Motor neuron (in vitro differentiated cells): ENCODE data around the gene HIF3A. TPM values are rescaled to one million over a fixed set of nuclear protein-coding genes. Genes with fewer than 3 reads are reported as not detected.
A peak's percentile ranks its signal among the peaks of the same experiment; 100 is the strongest.

ENCODE experiments used
- ATAC-seq, 8 experiments: fragments of 200-7000 bp; cut with Tn5 transposase; replicated peaks in 6 of 8; 2 replicates each; pipeline ENCODE4 v1.8.0; 2021; ENCODE audit warnings: mild to moderate bottlenecking in 8 of 8, moderate library complexity in 8 of 8
- H3K27ac ChIP-seq, 2 donors: fragments of 250-450 bp; sonication (Bioruptor Pico); 2 replicates each; pipeline ENCODE4 v1.9.0; 2021; ENCODE audit warnings: antibody characterized with exemption in 2 of 2, mild to moderate bottlenecking in 2 of 2, moderate library complexity in 1 of 2
- H3K4me1 ChIP-seq, 2 donors: fragments of 250-450 bp; sonication (Bioruptor Pico); replicated peaks in 1 of 2; 2 replicates each; pipeline ENCODE4 v1.6.1; 2021; ENCODE audit warnings: antibody characterized with exemption in 2 of 2, mild to moderate bottlenecking in 2 of 2, moderate library complexity in 1 of 2
- H3K4me3 ChIP-seq, 5 donors: fragments of 250-450 bp; sonication (Bioruptor Pico); 2 replicates each; pipeline ENCODE4 v1.9.0; 2021; ENCODE audit warnings: antibody characterized with exemption in 5 of 5, mild to moderate bottlenecking in 5 of 5, moderate library complexity in 4 of 5
- WGBS, 10 experiments: fragments of 450-650 bp; shearing (Covaris generic); methylation state at CpG; one replicate each; pipeline ENCODE4 v1.0.0; 2022; 5-methylcytosine and 5-hydroxymethylcytosine counted together
- in situ Hi-C, 9 experiments: fragments of 400-800 bp; cut with MboI; loops; one replicate each; pipeline ENCODE4 v1.15.0; 2021; ENCODE audit warnings: low sequenced_read_pairs in 9 of 9, low pct_unique_long_range_greater_than_20kb in 2 of 9; ENCODE audit not compliant: unreplicated experiment in 9 of 9
- total RNA-seq, 8 experiments: library from RNA; unstranded; fragments of 300-600 nt; gene quantifications; 2 replicates each; pipeline versions ENCODE4 v1.2.3 to v1.2.4, GENCODE V29; 2022

HIF3A gene
- total RNA-seq, 8 experiments from 2014 or later: 0.36 to 7.9 (median 2.8) TPM

DNA sequence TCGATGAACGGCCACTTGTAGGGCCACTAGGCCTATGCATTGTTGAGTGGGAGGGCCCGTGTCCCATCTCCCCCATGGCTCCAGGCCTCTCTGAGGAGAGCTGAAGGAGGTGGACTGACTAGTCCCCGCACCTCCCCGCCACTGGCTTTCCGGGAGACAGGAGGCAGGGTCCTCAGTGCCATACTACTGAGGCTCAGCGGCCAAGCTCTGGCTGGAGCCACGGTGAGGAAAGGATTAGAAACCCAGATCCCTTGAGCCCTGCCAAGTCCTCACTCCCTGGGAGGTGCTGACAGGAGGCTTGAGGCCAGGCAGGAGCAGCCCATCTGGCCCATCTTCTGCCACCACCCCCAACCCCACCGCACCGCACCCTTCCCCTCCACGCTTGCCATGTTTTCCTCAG lies 87.6 kb downstream of the HIF3A start:
- in situ Hi-C loops: loop anchor here in 2 of 9 experiments (25.0 kb wide), 1 partner anchor 103 kb away; the partner anchor contains the start of gene PNMA8B (in 2 of the 2)
- ATAC-seq: peak in 1 of 8 experiments; percentile 17
- no peak overlapping the region for H3K4me3 ChIP-seq
- 60 to 100% (median 87%) methylated on average over 1 to 6 of the region's 11 CpGs; no CpG with 5 or more reads in 6 of the 10 experiments for WGBS, 10 experiments
- H3K4me1 ChIP-seq: no peaks in the 10 kb centered on the region
- H3K27ac ChIP-seq: no peak overlapping the region

DNA sequence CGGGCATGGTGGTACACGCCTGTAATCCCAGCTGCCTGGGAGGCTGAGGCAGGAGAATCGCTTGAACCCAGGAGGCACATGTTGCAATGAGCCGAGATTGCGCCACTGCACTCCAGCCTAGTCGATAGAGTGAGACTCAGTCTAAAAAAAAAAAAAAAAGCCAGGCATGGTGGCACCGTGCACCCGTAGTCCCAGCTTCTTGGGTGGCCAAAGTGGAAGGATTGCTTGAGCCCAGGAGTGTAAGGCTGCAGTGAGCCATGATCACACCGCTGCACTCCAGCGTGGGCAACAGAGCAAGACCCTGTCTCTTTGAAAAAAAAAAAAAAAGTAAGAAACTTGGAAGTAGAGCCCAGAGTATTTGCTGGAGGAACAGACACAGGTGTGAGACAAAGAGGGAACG lies 88.8 kb downstream of the HIF3A start:
- WGBS, 10 experiments: 50 to 100% (median 98%) methylated on average over 1 to 4 of the region's 11 CpGs; no CpG with 5 or more reads in 2 of the 10 experiments
- in situ Hi-C loops: loop anchor here in 2 of 9 experiments (25.0 kb wide), 1 partner anchor 102 kb away; the partner anchor contains the start of gene PNMA8B (in 2 of the 2)
- no peaks in the 10 kb centered on the region for H3K4me1 ChIP-seq
- ATAC-seq: no peak
- H3K4me3 ChIP-seq: no peak overlapping the region
- no peak overlapping the region for H3K27ac ChIP-seq

DNA sequence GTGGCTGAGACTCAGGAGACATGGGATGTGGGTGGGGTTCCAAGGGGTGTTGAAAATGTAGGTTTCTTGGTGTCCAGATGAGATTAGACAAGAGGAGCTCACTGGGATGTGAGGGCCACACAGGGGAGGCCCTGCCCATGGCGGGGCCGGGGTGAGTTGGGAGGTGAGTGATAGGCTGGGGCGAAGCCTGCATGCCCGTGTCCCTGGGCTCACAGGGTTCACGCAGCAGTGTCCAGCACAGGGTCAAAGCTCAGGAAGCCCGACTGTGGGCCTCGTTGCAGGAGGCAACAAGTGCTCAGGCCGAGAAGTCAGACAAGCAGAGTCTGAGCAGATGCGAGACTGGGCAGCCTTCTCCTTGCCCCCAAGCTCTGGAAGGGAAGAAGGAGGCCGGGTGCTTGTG lies 89.3 kb downstream of the HIF3A start:
- H3K4me1 ChIP-seq: no peaks in the 10 kb centered on the region
- no peak for ATAC-seq
- no peak overlapping the region for H3K4me3 ChIP-seq
- H3K27ac ChIP-seq: no peak overlapping the region
- in situ Hi-C loops: loop anchor here in 2 of 9 experiments (25.0 kb wide), 1 partner anchor 101 kb away; the partner anchor contains the start of gene PNMA8B (in 2 of the 2)
- 82 to 100% (median 100%) methylated on average over 1 to 4 of the region's 10 CpGs; no CpG with 5 or more reads in 6 of the 10 experiments for WGBS, 10 experiments

GRCh38 chr19:46386996-46387712 lies 90.3 kb downstream of the HIF3A start:
- Histone ChIP-seq H3K27ac (no peak overlapping the region), H3K4me3 (no peak overlapping the region), H3K4me1 (peaks cover 6 to 9% of the 10 kb centered on the region in 2 donors)
- in situ Hi-C loops: loop anchor here in 2 of 9 experiments (25.0 kb wide), 1 partner anchor 100 kb away; the partner anchor contains the start of gene PNMA8B (in 2 of the 2)
- no peak for ATAC-seq
- 80 to 100% (median 92%) methylated on average over 1 to 24 of the region's 30 CpGs; no CpG with 5 or more reads in 6 of the 10 experiments for WGBS, 10 experiments

DNA sequence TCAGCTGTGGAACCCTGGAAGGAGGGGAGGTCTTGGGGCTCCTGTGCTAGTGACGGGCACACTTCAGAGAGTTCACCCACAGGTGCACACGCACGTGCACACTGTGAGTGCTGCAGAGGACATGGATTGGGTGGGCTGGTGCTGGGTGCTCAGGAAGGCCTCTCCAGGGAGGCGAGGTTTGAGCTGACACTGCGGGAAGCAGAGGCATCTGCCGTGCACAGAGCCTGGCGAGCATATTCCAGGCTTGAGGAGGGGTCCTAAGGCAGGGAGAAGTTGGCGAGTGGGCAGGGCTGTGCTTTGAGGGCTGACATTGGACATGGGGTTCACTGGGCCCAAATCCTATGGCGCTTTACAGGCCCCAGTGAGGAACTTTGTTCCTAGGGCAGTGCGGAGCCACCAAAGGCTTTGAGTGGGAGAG lies 90.9 kb downstream of the HIF3A start:
- 88 to 100% methylated on average over 1 to 5 of the region's 10 CpGs; no CpG with 5 or more reads in 8 of the 10 experiments for WGBS, 10 experiments
- in situ Hi-C loops: loop anchor here in 2 of 9 experiments (25.0 kb wide), 1 partner anchor 100 kb away; the partner anchor contains the start of gene PNMA8B (in 2 of the 2)

DNA sequence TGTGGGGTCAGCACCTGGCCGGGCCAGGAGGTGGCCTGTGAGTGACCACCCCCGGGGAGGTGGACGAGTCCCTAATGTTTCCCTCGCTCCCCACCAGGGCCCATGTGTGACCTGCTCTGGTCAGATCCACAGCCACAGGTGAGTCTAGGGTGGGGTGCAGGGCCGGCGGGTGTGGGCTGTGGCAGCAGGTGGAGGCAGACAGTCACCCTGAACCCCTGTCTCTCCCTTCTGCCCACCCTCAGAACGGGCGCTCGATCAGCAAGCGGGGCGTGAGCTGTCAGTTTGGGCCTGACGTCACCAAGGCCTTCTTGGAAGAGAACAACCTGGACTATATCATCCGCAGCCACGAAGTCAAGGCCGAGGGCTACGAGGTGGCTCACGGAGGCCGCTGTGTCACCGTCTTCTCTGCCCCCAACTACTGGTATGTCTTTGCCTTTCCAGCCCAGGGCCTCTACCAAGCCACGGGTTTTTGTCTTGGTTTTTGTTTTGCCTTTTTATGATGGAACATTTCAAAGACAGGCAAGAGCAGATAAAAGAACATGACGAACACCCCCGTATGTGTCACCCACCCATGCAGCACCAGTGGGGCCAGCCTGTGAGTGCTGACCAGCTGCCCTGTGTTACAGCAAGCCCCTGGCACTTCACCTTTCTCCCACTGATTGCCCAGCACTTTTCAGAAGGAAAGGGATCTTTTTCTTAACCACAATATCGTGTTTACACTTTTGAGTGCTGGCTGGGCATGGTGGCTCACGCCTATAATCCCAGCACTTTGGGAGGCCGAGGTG lies 91.7 kb downstream of the HIF3A start:
- no peak overlapping the region for H3K4me3 ChIP-seq
- in situ Hi-C loops: loop anchor here in 2 of 9 experiments (25.0 kb wide), 1 partner anchor 99 kb away; the partner anchor contains the start of gene PNMA8B (in 2 of the 2)
- H3K27ac ChIP-seq: no peak overlapping the region
- peaks cover 10 to 17% of the 10 kb centered on the region in 2 donors for H3K4me1 ChIP-seq
- 72 to 100% (median 92%) methylated on average over 1 to 11 of the region's 25 CpGs; no CpG with 5 or more reads in 2 of the 10 experiments for WGBS, 10 experiments
- no peak for ATAC-seq

More for the DNA sequence above, 90.9 kb downstream of the HIF3A start:
- Histone ChIP-seq H3K4me3 (no peak overlapping the region), H3K4me1 (peaks cover 10 to 14% of the 10 kb centered on the region in 2 donors), H3K27ac (no peak overlapping the region)
- no peak for ATAC-seq

GRCh38 chr19:46390121-46390858 lies 93.4 kb downstream of the HIF3A start:
- no peak overlapping the region for H3K27ac ChIP-seq

GRCh38 chr19:46390866-46391265 lies 94.0 kb downstream of the HIF3A start:
- in situ Hi-C loops: loop anchor here in 2 of 9 experiments (25.0 kb wide), 1 partner anchor 96 kb away; the partner anchor contains the start of gene PNMA8B (in 2 of the 2)
- WGBS, 10 experiments: 33 to 100% (median 87%) methylated on average over 2 to 3 of the region's 18 CpGs; no CpG with 5 or more reads in 5 of the 10 experiments
- H3K27ac ChIP-seq: no peak overlapping the region
- peaks cover 14 to 20% of the 10 kb centered on the region in 2 donors for H3K4me1 ChIP-seq
- H3K4me3 ChIP-seq: no peak overlapping the region
- ATAC-seq: peak in 7 of 8 experiments; percentile 1 to 85 (median 9)

More at GRCh38 chr19:46390121-46390858, 93.4 kb downstream of the HIF3A start:
- ATAC-seq: peak in 5 of 8 experiments; percentile 5 to 38 (median 17)
- in situ Hi-C loops: loop anchor here in 2 of 9 experiments (25.0 kb wide), 1 partner anchor 97 kb away; the partner anchor contains the start of gene PNMA8B (in 2 of the 2)
- WGBS, 10 experiments: 50% methylated on average over 1 of the region's 16 CpGs; no CpG with 5 or more reads in 9 of the 10 experiments
- Histone ChIP-seq H3K4me1 (peaks cover 14 to 20% of the 10 kb centered on the region in 2 donors), H3K4me3 (no peak overlapping the region)

- Histone ChIP-seq H3K27ac (peak overlapping the region in 1 of 2 donors; percentile 57), H3K4me3 (no peak overlapping the region), H3K4me1 (peaks cover 14 to 20% of the 10 kb centered on the region in 2 donors)
- ATAC-seq: peak in 5 of 8 experiments; percentile 2 to 19 (median 8)
- in situ Hi-C loops: loop anchor here in 2 of 9 experiments (25.0 kb wide), 1 partner anchor 96 kb away; the partner anchor contains the start of gene PNMA8B (in 2 of the 2)
- 40 to 100% (median 87%) methylated on average over 1 to 16 of the region's 33 CpGs; no CpG with 5 or more reads in 2 of the 10 experiments for WGBS, 10 experiments
These were observed 94.7 kb downstream of the HIF3A start for GRCh38 chr19:46391296-46392251.

GRCh38 chr19:46392252-46392801 lies 95.5 kb downstream of the HIF3A start:
- H3K27ac ChIP-seq: peak overlapping the region; percentile 53 to 57
- peak in 5 of 8 experiments; percentile 17 to 45 (median 31) for ATAC-seq
- no peak overlapping the region for H3K4me3 ChIP-seq
- 10 to 74% (median 62%) methylated on average over 2 to 13 of the region's 21 CpGs; no CpG with 5 or more reads in 1 of the 10 experiments for WGBS, 10 experiments
- in situ Hi-C loops: loop anchor here in 2 of 9 experiments (25.0 kb wide), 1 partner anchor 95 kb away; the partner anchor contains the start of gene PNMA8B (in 2 of the 2)
- peaks cover 14 to 20% of the 10 kb centered on the region in 2 donors for H3K4me1 ChIP-seq
